GM19035 (cell line): ENCODE results near the gene THBD.
A peak's percentile ranks its signal among the peaks of the same experiment; 100 is the strongest.

Experiments
- ATAC-seq: cut with Tn5 transposase; IDR thresholded peaks from one replicate; pipeline ENCODE4 v1.9.1; 2021; ENCODE audit not compliant: unreplicated experiment

The THBD gene

DNA sequence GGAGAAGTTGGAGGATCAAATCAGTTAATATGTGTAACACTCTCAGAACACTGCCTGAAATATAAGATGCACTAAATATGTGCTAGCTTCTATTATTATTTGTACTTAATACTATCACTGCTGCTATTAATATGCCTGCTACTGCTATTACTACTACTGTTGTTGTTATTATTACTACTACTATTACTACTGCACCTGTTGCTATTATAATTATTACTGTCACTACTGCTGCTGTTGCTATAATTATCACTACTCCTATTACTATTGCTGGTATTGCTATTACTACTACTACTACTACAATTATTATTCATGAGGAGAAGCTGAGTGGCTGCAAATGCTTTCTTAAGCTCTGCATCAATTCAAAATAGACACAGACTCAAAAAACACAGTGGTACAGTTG is 31.0 kb downstream of the THBD start:
- peak; percentile 62 for ATAC-seq

DNA sequence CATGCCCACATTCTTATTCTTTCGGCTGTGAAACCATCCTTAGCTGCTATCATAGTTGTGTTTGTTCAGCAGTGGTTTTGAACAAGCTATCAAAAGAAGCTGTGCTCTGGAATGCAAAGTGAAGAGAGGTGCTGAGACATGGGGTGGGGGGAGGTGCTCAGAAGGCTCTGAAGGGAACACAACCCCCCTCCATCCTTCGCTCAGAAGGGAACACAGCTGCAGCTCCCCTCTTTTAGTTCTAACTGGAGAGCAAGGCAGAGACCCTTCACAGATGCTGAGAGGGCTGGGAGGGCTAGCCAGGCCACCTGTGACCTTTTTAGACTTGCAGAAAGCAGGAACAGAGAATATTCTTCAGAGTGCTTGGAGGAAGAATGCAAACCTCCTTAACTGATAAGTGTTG is 32.0 kb downstream of the THBD start:
- no peak for ATAC-seq

- no peak for ATAC-seq
Observed at GRCh38 chr20:23013429-23013828, 36.0 kb downstream of the THBD start.

DNA sequence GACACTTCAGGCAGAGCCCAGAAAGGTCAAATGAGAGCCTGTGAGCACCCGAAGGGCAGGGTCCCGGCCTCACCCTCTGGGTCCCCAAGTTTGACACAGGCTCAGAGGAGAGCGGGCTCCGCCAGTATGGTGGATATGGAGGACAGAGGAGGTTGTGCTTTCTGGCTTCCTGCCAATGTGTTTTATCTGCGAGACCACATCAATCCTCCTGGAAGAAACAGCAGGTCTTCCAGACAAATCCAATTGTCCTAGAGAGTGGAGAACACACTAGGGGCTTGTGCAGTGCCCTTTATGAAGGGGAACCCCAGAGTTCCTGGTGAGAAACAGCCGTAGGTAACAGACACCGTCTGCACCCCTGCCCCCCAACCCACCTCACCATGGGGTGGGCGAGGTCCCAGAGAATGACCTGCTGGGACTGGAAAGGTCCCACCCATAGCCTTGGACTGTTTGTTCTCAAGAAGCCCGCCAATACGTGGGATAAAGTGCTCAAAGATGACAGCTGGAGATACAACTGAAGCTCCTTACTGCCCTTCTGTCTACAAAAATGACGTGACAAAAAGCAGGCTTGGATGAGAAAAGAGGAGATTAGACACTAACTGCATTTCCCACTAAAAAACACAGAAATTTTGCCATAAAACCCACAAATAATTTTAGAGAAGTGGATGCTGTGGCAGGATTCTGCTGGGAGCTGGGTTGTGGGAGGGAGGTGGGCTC is 38.3 kb downstream of the THBD start:
- ATAC-seq = no peak

- ATAC-seq = no peak
Observed at GRCh38 chr20:23010096-23010495, 39.4 kb downstream of the THBD start.

DNA sequence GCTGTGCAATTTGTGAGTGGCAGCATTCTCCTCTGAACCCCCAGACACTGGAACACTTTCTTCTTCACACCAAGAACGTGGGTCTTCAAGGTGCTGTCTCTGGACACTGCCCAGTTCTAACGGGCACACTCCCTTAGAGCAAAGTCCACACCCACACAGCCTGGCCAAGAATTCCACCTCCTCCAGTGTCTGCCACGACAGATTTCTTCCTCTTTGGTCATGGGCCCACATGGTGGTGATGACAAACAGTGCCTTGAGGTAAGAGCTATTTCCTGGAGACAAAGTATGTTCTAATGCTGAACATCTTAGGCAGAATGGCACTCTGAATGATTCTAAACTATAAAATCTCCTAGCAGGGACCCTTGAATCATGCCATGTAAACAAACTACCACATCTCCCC is 39.8 kb downstream of the THBD start:
- no peak for ATAC-seq

DNA sequence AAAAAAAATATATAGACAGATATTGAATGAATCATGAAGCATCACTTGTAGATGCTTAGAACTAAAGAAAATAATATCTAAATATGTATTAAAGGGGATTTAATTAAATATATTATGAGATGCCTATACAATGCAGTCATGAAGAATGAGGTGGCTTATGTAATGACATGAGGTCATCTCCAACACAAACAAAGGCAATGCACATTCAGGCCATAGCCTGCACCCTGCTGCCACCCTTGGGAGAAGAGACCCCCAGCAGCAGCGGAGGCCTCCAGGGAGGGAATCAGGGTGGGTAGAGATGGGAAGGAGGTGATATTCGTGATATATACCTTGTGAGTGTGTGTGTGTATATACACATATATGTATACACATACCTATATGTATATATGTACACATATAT is 40.8 kb downstream of the THBD start:
- ATAC-seq = no peak

DNA sequence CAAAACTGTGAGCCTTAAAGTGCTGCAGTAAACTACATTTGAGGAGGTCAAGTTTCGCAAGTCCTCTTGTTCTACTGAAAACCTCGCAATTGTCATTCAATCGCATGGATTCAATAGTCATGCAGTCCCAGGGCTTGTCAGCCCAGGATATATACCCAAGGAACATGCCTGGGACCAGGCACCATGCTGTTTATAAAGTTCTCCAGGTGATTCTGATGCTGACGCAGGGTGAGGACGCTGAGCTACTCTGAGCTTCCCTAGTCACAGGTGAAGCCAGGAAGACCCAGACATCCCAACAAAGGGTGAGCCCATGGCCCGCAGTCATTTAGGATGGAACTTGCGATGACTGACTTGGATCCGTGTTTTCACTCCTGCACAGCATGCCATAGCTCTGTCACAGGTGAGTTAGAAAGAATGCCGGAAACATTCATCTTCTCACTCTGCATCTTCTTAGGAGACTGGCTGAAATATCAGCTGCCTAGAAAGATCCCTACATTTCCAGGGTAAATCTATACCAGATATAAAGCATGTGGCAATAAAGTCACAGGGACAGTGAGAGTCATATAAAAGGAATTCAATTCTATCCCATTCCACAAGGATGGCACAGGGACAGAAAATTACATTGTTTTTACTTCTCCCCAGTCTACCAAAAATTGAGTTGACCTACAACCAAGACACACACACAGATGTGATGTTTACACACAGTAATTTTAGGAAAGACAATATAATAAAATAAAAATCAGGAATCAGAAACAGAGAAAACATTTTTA is 41.4 kb downstream of the THBD start:
- no peak for ATAC-seq

GRCh38 chr20:23007462-23007861 is 42.0 kb downstream of the THBD start:
- no peak for ATAC-seq

DNA sequence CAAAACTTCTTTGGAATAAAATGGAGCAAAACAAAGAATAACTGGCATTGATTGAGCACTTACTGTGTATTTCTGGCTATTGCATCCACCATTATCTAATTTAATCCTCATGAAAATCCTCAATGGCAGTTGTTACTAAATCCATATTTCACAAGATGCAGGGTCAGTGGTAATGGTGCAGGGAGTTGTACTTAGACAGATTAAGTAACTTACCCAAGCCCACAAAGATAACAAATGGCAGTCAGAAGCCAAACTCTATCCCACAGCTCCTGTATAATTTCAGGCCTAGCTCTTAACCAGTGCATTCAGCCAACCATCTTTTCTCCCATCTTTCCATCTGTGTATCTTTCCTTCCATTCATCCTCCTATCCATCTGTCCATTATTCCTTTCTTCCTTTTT is 43.7 kb downstream of the THBD start:
- ATAC-seq = no peak

DNA sequence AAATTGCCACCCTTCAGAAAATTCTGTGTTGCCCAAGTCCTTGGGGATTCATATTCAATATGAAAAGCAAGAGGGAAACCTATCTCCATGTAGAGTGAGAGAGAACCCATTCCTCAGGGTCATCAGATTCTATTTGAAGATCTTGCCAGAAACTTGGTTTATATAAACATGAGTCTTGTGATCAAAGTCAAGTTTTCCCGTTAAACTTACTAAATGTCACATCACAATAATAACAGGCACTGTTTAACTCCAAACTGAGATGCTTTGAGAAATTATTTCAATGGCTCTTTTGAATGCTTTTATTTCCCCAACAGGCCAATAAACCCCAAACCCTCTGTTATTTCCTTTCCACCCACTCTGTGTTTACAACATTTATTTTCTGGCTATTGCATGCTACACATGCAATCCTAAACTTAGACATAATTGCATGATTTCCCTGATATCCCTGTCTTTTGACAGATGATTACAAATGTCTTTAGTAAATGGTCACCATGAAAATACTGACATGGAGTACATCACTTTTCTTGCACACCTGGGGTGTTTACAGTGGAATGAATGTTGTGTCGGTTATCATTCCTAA is 45.5 kb downstream of the THBD start:
- ATAC-seq = no peak

- ATAC-seq = no peak
Observed at GRCh38 chr20:23003077-23003635, 46.3 kb downstream of the THBD start.

GRCh38 chr20:23002276-23002675 is 47.2 kb downstream of the THBD start:
- no peak for ATAC-seq

GRCh38 chr20:23000232-23000947 is 49.1 kb downstream of the THBD start:
- no peak for ATAC-seq

GRCh38 chr20:22999756-23000155 is 49.7 kb downstream of the THBD start:
- no peak for ATAC-seq

- ATAC-seq = no peak
Observed at GRCh38 chr20:22998476-22998875, 51.0 kb downstream of the THBD start.

- no peak for ATAC-seq
Observed at GRCh38 chr20:22995923-22996322, 53.5 kb downstream of the THBD start.
